ENCODE results near the gene SYP. TPM values are rescaled to one million over a fixed set of nuclear protein-coding genes. Genes with fewer than 3 reads are reported as not detected.

Gene SYP
- total and polyA plus RNA-seq, 10 of the 15 experiments (the other 5 are each of a cell fraction or from before 2014, with no cell fraction given): 0.34 to 1.7 (median 0.74) TPM

DNA sequence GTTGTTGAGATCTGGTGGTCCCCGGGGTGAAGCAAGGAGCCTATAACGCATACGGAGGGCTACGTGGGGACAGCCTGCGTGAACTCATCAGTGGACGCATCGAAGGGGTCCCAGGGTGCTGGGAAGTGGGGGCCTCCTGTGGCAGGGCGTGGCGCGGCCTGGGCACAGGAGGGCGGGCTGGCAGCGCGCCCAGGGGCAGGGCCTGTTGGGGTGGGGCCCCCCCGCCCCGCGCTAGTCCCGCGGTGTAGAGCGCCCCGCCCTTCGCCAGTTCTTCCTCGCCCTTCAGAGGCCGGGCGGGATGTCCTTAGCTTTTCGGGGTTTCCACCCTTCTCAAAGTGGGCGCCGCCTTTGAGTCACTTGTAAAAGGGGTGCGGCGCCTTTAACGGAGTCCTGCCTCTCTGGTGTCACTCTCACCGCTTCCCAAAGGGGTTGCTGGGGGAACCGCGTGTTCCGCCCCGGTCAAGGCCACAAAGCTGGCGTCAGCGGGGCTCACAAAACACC is 27.7 kb downstream of the SYP start (continued):
- TF ChIP-seq SPI1 (IDR thresholded peaks at IDR 0.05; ENCODE audit: borderline replicate concordance, insufficient read depth, low read depth, low read length) (0 out of 2 replicates have a peak, but pooled peaks have one; percentile 11), STAT3 (IDR thresholded peaks at IDR 0.05; ENCODE audit: low read depth, low read length) (no peak), NBN (IDR thresholded peaks at IDR 0.05) (0 out of 2 replicates have a peak, but pooled peaks have one; percentile 7), HCFC1 (IDR thresholded peaks at IDR 0.05; ENCODE audit: low read length) (no peak), RAD21 (IDR thresholded peaks at IDR 0.05; ENCODE audit: insufficient read depth, low read depth, low read length) (no peak), TARDBP (IDR thresholded peaks at IDR 0.05; ENCODE audit: borderline replicate concordance) (no peak), RB1 (IDR thresholded peaks at IDR 0.05; ENCODE audit: borderline replicate concordance) (peak; percentile 66; the same call in 1 of the 2 replicates), JUND (IDR thresholded peaks at IDR 0.05; ENCODE audit: low read depth, low read length) (no peak), IKZF1 (conservative IDR thresholded peaks at IDR 0.05) (peak; percentile 18; the same call in 1 of the 2 replicates), KDM1A (IDR thresholded peaks at IDR 0.05; ENCODE audit: borderline replicate concordance) (no peak), CREB1 (IDR thresholded peaks at IDR 0.05; ENCODE audit: low read depth) (0 out of 2 replicates have a peak, but pooled peaks have one; percentile 20), SIX5 (IDR thresholded peaks at IDR 0.05; ENCODE audit: low read depth, low read length, severe bottlenecking) (no peak), NRF1 (conservative IDR thresholded peaks at IDR 0.05; ENCODE audit: low read depth, low read length) (no peak), IRF4 (IDR thresholded peaks at IDR 0.05; ENCODE audit: low read depth, low read length) (no peak), CBX5 (IDR thresholded peaks at IDR 0.05; ENCODE audit: low read depth) (no peak), POLR2A (IDR thresholded peaks at IDR 0.05; ENCODE audit: low read depth, low read length) (peak; percentile 39; the same call in 1 of the 2 replicates)
- TF ChIP-seq, protein P1, sequence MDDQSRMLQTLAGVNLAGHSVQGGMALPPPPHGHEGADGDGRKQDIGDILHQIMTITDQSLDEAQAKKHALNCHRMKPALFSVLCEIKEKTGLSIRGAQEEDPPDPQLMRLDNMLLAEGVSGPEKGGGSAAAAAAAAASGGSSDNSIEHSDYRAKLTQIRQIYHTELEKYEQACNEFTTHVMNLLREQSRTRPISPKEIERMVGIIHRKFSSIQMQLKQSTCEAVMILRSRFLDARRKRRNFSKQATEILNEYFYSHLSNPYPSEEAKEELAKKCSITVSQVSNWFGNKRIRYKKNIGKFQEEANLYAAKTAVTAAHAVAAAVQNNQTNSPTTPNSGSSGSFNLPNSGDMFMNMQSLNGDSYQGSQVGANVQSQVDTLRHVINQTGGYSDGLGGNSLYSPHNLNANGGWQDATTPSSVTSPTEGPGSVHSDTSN (IDR thresholded peaks at IDR 0.05; ENCODE audit: insufficient replicate concordance, low read depth, low read length): peak; percentile 89
- TF ChIP-seq, protein P2, sequence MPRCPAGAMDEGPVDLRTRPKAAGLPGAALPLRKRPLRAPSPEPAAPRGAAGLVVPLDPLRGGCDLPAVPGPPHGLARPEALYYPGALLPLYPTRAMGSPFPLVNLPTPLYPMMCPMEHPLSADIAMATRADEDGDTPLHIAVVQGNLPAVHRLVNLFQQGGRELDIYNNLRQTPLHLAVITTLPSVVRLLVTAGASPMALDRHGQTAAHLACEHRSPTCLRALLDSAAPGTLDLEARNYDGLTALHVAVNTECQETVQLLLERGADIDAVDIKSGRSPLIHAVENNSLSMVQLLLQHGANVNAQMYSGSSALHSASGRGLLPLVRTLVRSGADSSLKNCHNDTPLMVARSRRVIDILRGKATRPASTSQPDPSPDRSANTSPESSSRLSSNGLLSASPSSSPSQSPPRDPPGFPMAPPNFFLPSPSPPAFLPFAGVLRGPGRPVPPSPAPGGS (IDR thresholded peaks at IDR 0.05; ENCODE audit: borderline replicate concordance, insufficient read depth, low read depth, low read length, poor library complexity, severe bottlenecking): peak; percentile 13

Measured in GM12878 (cell line).